Upper lobe of right lung (tissue), 1 donor: ENCODE data around the gene ST3GAL2. TPM values are rescaled to one million over a fixed set of nuclear protein-coding genes. Genes with fewer than 3 reads are reported as not detected.
"Not testable (repeated sequence)": the region's sequence is repeated elsewhere in the genome, so short reads cannot be mapped to it uniquely, and the experiment has no call there.

Source experiments
- ATAC-seq: fragments of 200-7000 bp; cut with Tn5 transposase; one replicate; pipeline ENCODE4 v1.9.1; 2020; ENCODE audit warnings: mild to moderate bottlenecking, moderate library complexity
- DNase-seq: peaks from one replicate; pipeline ENCODE4 v3.0.0-alpha.2; 2020
- H3K27ac ChIP-seq: fragments of 200-600 bp; one replicate; pipeline ENCODE4 v1.8.0; 2022
- H3K27me3 ChIP-seq: fragments of 200-600 bp; one replicate; pipeline ENCODE4 v1.8.0; 2022; ENCODE audit warnings: mild to moderate bottlenecking
- H3K36me3 ChIP-seq: fragments of 200-600 bp; one replicate; pipeline ENCODE4 v1.8.0; 2022
- H3K4me1 ChIP-seq: fragments of 200-600 bp; one replicate; pipeline ENCODE4 v1.8.0; 2022
- H3K4me3 ChIP-seq: fragments of 200-600 bp; one replicate; pipeline ENCODE4 v1.8.0; 2022; ENCODE audit warnings: mild to moderate bottlenecking
- H3K9me3 ChIP-seq: fragments of 200-600 bp; one replicate; pipeline ENCODE4 v1.8.0; 2022
- intact Hi-C: fragments of 100-400 bp; cut with DNase I; formaldehyde crosslinking; loops from one replicate; pipeline ENCODE4 v1.11.0; 2022
- total RNA-seq: library from RNA; stranded (reverse); fragmentation: NEBNext Ultra II Directional; extraction: Animal tissue kit (Norgen Biotek cat#: 25700); gene quantifications from one replicate; pipeline ENCODE4 v1.2.1, GENCODE V29; 2021
- TF ChIP-seq, protein P1 (sequence below): fragments of 200-600 bp; IDR thresholded peaks from one replicate; pipeline ENCODE4 v1.8.0; 2022; ENCODE audit warnings: antibody characterized with exemption
- donor health status: DM: no; HTN: yes; CAD: no; lungs with severe emphysema.

ST3GAL2 gene
- total RNA-seq, 1 donor from 2014 or later = 30.9 TPM

DNA sequence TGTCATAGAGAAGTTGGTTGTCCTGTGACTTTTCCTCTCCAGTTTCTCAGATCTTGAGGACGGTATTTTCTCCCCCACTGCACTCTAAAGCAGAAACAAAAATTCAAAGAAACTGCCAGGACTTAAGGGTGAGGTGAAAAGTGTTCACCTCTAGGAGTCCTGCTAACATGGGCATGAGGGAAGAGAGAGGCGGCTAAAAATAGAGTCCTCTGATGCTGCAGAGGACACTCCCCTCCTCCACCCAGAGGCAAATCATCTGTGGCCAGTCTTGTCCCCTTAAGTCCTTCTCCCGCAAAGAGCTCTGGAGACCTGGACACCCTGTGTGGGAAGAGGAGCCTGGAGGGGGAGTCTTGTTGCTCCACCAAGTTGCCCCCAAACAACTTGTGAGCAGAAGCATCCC lies 96.9 kb downstream of the ST3GAL2 start:
- no peaks in the 10 kb centered on the region for H3K27me3 ChIP-seq
- no peaks in the 10 kb centered on the region for H3K9me3 ChIP-seq
- DNase-seq (no peak), ATAC-seq (no peak)
- TF ChIP-seq, protein P1, sequence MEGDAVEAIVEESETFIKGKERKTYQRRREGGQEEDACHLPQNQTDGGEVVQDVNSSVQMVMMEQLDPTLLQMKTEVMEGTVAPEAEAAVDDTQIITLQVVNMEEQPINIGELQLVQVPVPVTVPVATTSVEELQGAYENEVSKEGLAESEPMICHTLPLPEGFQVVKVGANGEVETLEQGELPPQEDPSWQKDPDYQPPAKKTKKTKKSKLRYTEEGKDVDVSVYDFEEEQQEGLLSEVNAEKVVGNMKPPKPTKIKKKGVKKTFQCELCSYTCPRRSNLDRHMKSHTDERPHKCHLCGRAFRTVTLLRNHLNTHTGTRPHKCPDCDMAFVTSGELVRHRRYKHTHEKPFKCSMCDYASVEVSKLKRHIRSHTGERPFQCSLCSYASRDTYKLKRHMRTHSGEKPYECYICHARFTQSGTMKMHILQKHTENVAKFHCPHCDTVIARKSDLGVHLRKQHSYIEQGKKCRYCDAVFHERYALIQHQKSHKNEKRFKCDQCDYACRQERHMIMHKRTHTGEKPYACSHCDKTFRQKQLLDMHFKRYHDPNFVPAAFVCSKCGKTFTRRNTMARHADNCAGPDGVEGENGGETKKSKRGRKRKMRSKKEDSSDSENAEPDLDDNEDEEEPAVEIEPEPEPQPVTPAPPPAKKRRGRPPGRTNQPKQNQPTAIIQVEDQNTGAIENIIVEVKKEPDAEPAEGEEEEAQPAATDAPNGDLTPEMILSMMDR = no peak
- H3K4me3 ChIP-seq = no peak overlapping the region
- H3K36me3 ChIP-seq = no peaks in the 10 kb centered on the region
- intact Hi-C loops = no loop called here
- H3K4me1 ChIP-seq = no peaks in the 10 kb centered on the region
- no peak overlapping the region for H3K27ac ChIP-seq

DNA sequence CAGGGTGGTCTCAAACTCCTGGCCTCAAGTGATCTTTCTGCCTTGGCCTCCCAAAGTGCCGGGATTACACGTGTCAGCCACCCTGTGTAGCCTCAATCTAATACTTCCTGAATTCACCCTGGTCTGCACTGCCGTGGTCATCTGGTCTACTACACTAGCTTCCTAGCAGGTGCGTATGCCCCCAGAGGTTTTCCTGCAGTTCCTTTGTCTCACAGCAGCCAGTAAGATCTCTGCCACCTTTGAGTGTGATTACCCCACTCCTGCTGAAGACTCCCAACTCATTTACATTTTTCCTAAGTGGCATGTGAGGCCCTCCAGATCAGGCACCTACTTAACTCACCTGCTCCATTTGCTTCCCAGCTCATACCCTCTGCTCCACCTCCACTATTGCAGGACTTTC lies 97.3 kb downstream of the ST3GAL2 start:
- intact Hi-C loops = no loop called here
- no peak for DNase-seq
- H3K4me1 ChIP-seq = no peaks in the 10 kb centered on the region
- no peak for ATAC-seq
- TF ChIP-seq, protein P1 = no peak
- H3K27me3 ChIP-seq = no peaks in the 10 kb centered on the region
- no peak overlapping the region for H3K27ac ChIP-seq
- H3K9me3 ChIP-seq = no peaks in the 10 kb centered on the region
- H3K36me3 ChIP-seq = peaks cover under 1% of the 10 kb centered on the region
- no peak overlapping the region for H3K4me3 ChIP-seq

GRCh38 chr16:70337814-70338213 lies 101.1 kb downstream of the ST3GAL2 start:
- intact Hi-C loops = no loop called here
- ATAC-seq = no peak

DNA sequence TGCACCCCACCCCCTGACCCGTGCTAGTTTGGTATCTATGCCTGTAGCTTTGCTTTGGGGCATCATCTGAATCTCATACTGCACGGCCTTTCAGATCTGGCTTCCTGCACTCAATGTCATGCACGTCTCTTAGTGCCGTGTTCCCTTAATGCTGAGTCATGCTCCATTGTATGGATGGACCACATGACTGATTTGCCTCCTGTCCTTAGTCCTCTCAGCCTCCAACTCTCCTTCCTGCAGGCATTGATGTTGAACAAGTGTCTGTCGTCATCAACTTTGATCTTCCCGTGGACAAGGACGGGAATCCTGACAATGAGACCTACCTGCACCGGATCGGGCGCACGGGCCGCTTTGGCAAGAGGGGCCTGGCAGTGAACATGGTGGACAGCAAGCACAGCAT lies 106.2 kb downstream of the ST3GAL2 start:
- ATAC-seq, H3K27ac ChIP-seq, intact Hi-C loops, DNase-seq, H3K27me3 ChIP-seq, H3K9me3 ChIP-seq, H3K4me3 ChIP-seq, H3K4me1 ChIP-seq: not testable (repeated sequence)
- peaks cover 76% of the 10 kb centered on the region for H3K36me3 ChIP-seq

More at GRCh38 chr16:70337814-70338213, 101.1 kb downstream of the ST3GAL2 start:
- DNase-seq = no peak
- H3K4me3 ChIP-seq = no peak overlapping the region
- no peak overlapping the region for H3K27ac ChIP-seq
- peaks cover 28% of the 10 kb centered on the region for H3K36me3 ChIP-seq
- H3K27me3 ChIP-seq = no peaks in the 10 kb centered on the region
- TF ChIP-seq, protein P1 = no peak
- H3K4me1 ChIP-seq = no peaks in the 10 kb centered on the region
- no peaks in the 10 kb centered on the region for H3K9me3 ChIP-seq

DNA sequence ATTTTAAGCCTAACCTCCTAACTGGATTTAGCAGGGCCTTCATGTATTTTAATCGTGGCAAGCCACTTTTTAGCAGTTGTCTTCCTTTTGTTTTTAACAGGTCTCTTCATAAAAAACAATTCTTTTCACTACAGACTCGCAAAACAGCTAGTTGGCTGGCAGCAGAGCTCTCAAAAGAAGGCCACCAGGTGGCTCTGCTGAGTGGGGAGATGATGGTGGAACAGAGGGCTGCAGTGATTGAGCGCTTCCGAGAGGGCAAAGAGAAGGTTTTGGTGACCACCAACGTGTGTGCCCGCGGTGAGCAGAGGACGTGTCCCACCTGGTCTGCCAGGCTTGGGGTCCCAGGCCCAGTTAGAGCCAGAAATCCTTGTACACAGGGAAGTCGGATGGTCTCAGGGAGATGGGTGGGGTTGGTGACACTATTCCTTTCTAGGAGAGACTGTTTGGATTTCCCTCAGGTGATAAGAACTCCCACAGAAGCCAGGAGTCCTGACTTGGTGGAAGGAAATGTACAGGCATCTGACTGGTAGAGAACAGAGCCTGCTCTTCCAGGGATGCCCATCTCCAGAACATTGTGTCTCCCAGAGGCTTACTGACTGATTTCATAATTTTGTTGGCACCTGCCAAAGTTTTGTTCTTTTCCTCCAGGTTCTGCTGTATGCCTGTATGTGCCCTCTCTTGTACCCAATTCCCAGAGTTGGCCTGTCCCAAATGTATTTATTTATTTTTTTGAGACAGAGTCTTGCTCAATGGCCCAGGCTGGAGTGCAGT lies 107.1 kb downstream of the ST3GAL2 start:
- ATAC-seq (peak; percentile 49), DNase-seq (no peak)
- intact Hi-C loops = no loop called here
- H3K4me1 ChIP-seq = no peaks in the 10 kb centered on the region
- H3K27ac ChIP-seq = no peak overlapping the region
- H3K9me3 ChIP-seq = no peaks in the 10 kb centered on the region
- no peaks in the 10 kb centered on the region for H3K27me3 ChIP-seq
- TF ChIP-seq, protein P1 = peak; percentile 37
- peaks cover 85% of the 10 kb centered on the region for H3K36me3 ChIP-seq
- no peak overlapping the region for H3K4me3 ChIP-seq

DNA sequence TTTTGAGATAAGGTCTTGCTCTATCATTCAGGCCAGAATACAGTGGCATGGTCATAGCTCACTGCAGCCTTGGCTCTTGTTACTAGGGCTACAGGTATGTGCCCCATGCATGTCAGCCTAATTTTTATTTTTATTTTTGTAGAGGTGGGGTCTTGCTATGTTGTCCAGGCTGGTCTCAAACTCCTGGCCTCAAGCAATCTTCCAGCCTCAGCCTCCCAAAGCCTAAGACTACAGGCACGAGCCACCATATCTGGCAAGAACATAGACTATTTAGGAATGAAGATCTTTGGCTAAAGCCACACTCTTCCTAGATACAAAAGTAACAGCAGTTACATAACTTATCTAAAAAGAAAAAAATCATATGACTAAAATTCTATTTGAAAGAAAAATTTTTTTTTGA lies 107.8 kb downstream of the ST3GAL2 start:
- no peak for ATAC-seq
- Histone ChIP-seq H3K36me3 (peaks cover 86% of the 10 kb centered on the region), H3K4me3 (no peak overlapping the region), H3K27me3 (no peaks in the 10 kb centered on the region), H3K4me1 (no peaks in the 10 kb centered on the region), H3K27ac (no peak overlapping the region), H3K9me3 (no peaks in the 10 kb centered on the region)
- intact Hi-C loops = no loop called here
- DNase-seq = no peak
- TF ChIP-seq, protein P1 = no peak

Other genes starting within 250 kb of the ST3GAL2 start
- gene EXOSC6, start 187.2 kb downstream of the ST3GAL2 start, total RNA-seq = 22.1 TPM
- 113 TPM for gene AARS1, start 149.6 kb downstream of the ST3GAL2 start, total RNA-seq
- 27.6 TPM for gene DDX19B, start 139.9 kb downstream of the ST3GAL2 start, total RNA-seq
- 33.0 TPM for gene DDX19A, start 92.2 kb downstream of the ST3GAL2 start, total RNA-seq
- gene FCSK, start 15.5 kb upstream of the ST3GAL2 start, total RNA-seq = 26.0 TPM
- 63.0 TPM for gene COG4, start 84.5 kb upstream of the ST3GAL2 start, total RNA-seq
- gene SF3B3, start 84.7 kb upstream of the ST3GAL2 start, total RNA-seq = 174 TPM
- gene IL34, start 207.5 kb upstream of the ST3GAL2 start, total RNA-seq = 3.3 TPM
- 81.3 TPM for gene MTSS2, start 247.0 kb upstream of the ST3GAL2 start, total RNA-seq